Calu3 (cell line): ENCODE measurements around the gene PBX3. TPM values are rescaled to one million over a fixed set of nuclear protein-coding genes. Genes with fewer than 3 reads are reported as not detected.

Experiments
- BruUV-seq: library from RNA; stranded (reverse); fragments of 400-500 nt; replicated peaks from 2 replicates; lab custom pipeline; 2021; lab: Mats Ljungman, UMichigan
- CTCF ChIA-PET: fragments of 300-600 bp; sonication (Branson Sonifier 250); formaldehyde crosslinking; loops from one replicate; lab custom pipeline; 2022; ENCODE audit warnings: antibody characterized with exemption; lab: Charles Lee
- DNase-seq: peaks from one replicate; pipeline ENCODE4 v3.0.0; 2022
- H3K27ac Mint-ChIP-seq: one replicate; pipeline ENCODE4 v1.8.0; 2022; ENCODE audit warnings: mixed read lengths; ENCODE audit not compliant: unreplicated experiment
- H3K27me3 Mint-ChIP-seq: one replicate; pipeline ENCODE4 v1.8.0; 2022; ENCODE audit warnings: mixed read lengths; ENCODE audit not compliant: unreplicated experiment
- H3K36me3 Mint-ChIP-seq: one replicate; pipeline ENCODE4 v1.8.0; 2022; ENCODE audit warnings: mild to moderate bottlenecking, moderate library complexity, mixed read lengths; ENCODE audit not compliant: insufficient read depth, unreplicated experiment
- H3K4me1 Mint-ChIP-seq: one replicate; pipeline ENCODE4 v1.8.0; 2022; ENCODE audit warnings: mild to moderate bottlenecking, low read depth, mixed read lengths; ENCODE audit not compliant: unreplicated experiment
- H3K4me3 Mint-ChIP-seq: one replicate; pipeline ENCODE4 v1.8.0; 2022; ENCODE audit warnings: mild to moderate bottlenecking, low read depth, moderate library complexity, mixed read lengths; ENCODE audit not compliant: unreplicated experiment
- H3K9me3 Mint-ChIP-seq: one replicate; pipeline ENCODE4 v1.8.0; 2022; ENCODE audit warnings: low read depth, mixed read lengths; ENCODE audit not compliant: unreplicated experiment
- CTCF ChIP-seq: fragments of 200-600 bp; IDR thresholded peaks from one replicate; pipeline ENCODE4 v1.8.0; 2022; ENCODE audit warnings: antibody characterized with exemption; ENCODE audit not compliant: unreplicated experiment
- intact Hi-C: fragments of 100-400 bp; cut with micrococcal nuclease; formaldehyde crosslinking; loops from one replicate; pipeline ENCODE4 v1.10.0; 2022; ENCODE audit not compliant: unreplicated experiment
- total RNA-seq: library from RNA; stranded (reverse); gene quantifications from 2 replicates; pipeline ENCODE4 v1.2.3, GENCODE V29; 2022

Gene PBX3
- total RNA-seq, 1 experiment from 2014 or later: 8.0 TPM

- BruUV-seq: no TSS peak
- no peak for DNase-seq
- CTCF ChIA-PET: no interaction called here
- H3K9me3 Mint-ChIP-seq: no peaks in the 10 kb centered on the region
- no peak overlapping the region for H3K4me3 Mint-ChIP-seq
- no peaks in the 10 kb centered on the region for H3K4me1 Mint-ChIP-seq
- H3K36me3 Mint-ChIP-seq: no peaks in the 10 kb centered on the region
- no peak for TF ChIP-seq CTCF
- intact Hi-C loops: no loop called here
- no peak overlapping the region for H3K27ac Mint-ChIP-seq
- no peaks in the 10 kb centered on the region for H3K27me3 Mint-ChIP-seq
Observed at GRCh38 chr9:125908966-125909365, 161.8 kb downstream of the PBX3 start.

- H3K4me1 Mint-ChIP-seq: no peaks in the 10 kb centered on the region
- no TSS peak for BruUV-seq
- H3K4me3 Mint-ChIP-seq: no peak overlapping the region
- H3K9me3 Mint-ChIP-seq: no peaks in the 10 kb centered on the region
- H3K36me3 Mint-ChIP-seq: no peaks in the 10 kb centered on the region
- intact Hi-C loops: no loop called here
- no peak for TF ChIP-seq CTCF
- CTCF ChIA-PET: no interaction called here
- no peak overlapping the region for H3K27ac Mint-ChIP-seq
- no peak for DNase-seq
- H3K27me3 Mint-ChIP-seq: no peaks in the 10 kb centered on the region
Observed at GRCh38 chr9:125909459-125909858, 162.3 kb downstream of the PBX3 start.

GRCh38 chr9:125910286-125910685 is 163.1 kb downstream of the PBX3 start:
- Mint-ChIP-seq H3K4me1 (no peaks in the 10 kb centered on the region), H3K27ac (no peak overlapping the region), H3K27me3 (no peaks in the 10 kb centered on the region), H3K4me3 (no peak overlapping the region), H3K9me3 (no peaks in the 10 kb centered on the region), H3K36me3 (no peaks in the 10 kb centered on the region)
- no peak for TF ChIP-seq CTCF
- no TSS peak for BruUV-seq
- no peak for DNase-seq
- intact Hi-C loops: no loop called here
- CTCF ChIA-PET: no interaction called here

GRCh38 chr9:125911861-125912644 is 164.9 kb downstream of the PBX3 start:
- no peaks in the 10 kb centered on the region for H3K4me1 Mint-ChIP-seq
- no peak for TF ChIP-seq CTCF
- no peak for DNase-seq
- CTCF ChIA-PET: no interaction called here
- H3K9me3 Mint-ChIP-seq: no peaks in the 10 kb centered on the region
- H3K4me3 Mint-ChIP-seq: no peak overlapping the region
- H3K27ac Mint-ChIP-seq: no peak overlapping the region
- no TSS peak for BruUV-seq
- intact Hi-C loops: no loop called here
- no peaks in the 10 kb centered on the region for H3K27me3 Mint-ChIP-seq
- no peaks in the 10 kb centered on the region for H3K36me3 Mint-ChIP-seq
